ENCODE data around the gene MYOZ2. TPM values are rescaled to one million over a fixed set of nuclear protein-coding genes. Genes with fewer than 3 reads are reported as not detected.

Gene MYOZ2
- total RNA-seq, 4 donors from 2014 or later: 0.20 to 2.3 (median 0.78) TPM

- Histone ChIP-seq H3K4me3 (no peak overlapping the region), H3K9me3 (no peaks in the 10 kb centered on the region), H3K27me3 (no peaks in the 10 kb centered on the region), H3K27ac (peak overlapping the region; percentile 74 to 99 (median 80)), H3K36me3 (no peaks in the 10 kb centered on the region), H3K4me1 (peaks cover 0 to 40% (median 18%) of the 10 kb centered on the region in 3 donors)
- 0 to 8% methylated on average over 1 of the region's 1 CpG for WGBS, 2 donors (ENCODE audit: low coverage in 1 of 2)
- TF ChIP-seq POLR2AphosphoS5 (IDR thresholded peaks at IDR 0.05) (peak; percentile 95), POLR2A (IDR thresholded peaks at IDR 0.05) (no peak), EP300 (IDR thresholded peaks at IDR 0.05) (peak; percentile 67)
- TF ChIP-seq, protein P1, sequence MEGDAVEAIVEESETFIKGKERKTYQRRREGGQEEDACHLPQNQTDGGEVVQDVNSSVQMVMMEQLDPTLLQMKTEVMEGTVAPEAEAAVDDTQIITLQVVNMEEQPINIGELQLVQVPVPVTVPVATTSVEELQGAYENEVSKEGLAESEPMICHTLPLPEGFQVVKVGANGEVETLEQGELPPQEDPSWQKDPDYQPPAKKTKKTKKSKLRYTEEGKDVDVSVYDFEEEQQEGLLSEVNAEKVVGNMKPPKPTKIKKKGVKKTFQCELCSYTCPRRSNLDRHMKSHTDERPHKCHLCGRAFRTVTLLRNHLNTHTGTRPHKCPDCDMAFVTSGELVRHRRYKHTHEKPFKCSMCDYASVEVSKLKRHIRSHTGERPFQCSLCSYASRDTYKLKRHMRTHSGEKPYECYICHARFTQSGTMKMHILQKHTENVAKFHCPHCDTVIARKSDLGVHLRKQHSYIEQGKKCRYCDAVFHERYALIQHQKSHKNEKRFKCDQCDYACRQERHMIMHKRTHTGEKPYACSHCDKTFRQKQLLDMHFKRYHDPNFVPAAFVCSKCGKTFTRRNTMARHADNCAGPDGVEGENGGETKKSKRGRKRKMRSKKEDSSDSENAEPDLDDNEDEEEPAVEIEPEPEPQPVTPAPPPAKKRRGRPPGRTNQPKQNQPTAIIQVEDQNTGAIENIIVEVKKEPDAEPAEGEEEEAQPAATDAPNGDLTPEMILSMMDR (IDR thresholded peaks at IDR 0.05): no peak
- ATAC-seq: peak; percentile 97
Observed at GRCh38 chr4:119189638-119190037, 54.0 kb downstream of the MYOZ2 start.

DNA sequence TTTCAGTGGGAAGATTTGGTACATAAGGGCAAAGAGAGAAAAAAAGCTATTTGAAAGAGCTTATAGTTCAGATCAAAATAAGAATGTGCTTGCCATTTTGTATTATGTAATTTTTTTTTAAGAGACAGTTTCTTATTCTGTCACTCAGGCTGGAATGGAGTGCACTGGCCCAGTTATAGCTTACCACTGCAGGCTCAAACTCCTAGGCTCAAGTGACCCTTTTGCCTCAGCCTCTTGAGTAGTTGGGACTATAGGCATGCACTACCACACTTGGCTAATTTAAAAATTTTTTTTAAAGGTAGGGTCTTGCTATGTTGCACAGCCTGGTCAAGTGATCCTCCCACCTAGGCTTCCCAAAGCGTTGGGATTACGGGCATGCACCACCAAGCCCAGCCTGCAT lies 54.7 kb downstream of the MYOZ2 start:
- H3K27me3 ChIP-seq: no peaks in the 10 kb centered on the region
- peaks cover 0 to 40% (median 18%) of the 10 kb centered on the region in 3 donors for H3K4me1 ChIP-seq
- TF ChIP-seq POLR2AphosphoS5 (IDR thresholded peaks at IDR 0.05): no peak
- TF ChIP-seq, protein P1 (IDR thresholded peaks at IDR 0.05): no peak
- no peak for TF ChIP-seq EP300 (IDR thresholded peaks at IDR 0.05)
- no peak for TF ChIP-seq POLR2A (IDR thresholded peaks at IDR 0.05)
- no peak for ATAC-seq
- H3K27ac ChIP-seq: peak overlapping the region in 3 of 4 donors; percentile 80 to 93 (median 81)
- no CpG with 5 or more reads among the region's 2 CpGs for WGBS, 2 donors (ENCODE audit: low coverage in 1 of 2)
- H3K9me3 ChIP-seq: no peaks in the 10 kb centered on the region
- H3K4me3 ChIP-seq: no peak overlapping the region
- H3K36me3 ChIP-seq: no peaks in the 10 kb centered on the region

GRCh38 chr4:119191505-119191904 lies 55.9 kb downstream of the MYOZ2 start:
- ATAC-seq: no peak
- H3K27me3 ChIP-seq: no peaks in the 10 kb centered on the region
- H3K27ac ChIP-seq: no peak overlapping the region
- no peaks in the 10 kb centered on the region for H3K9me3 ChIP-seq
- 93 to 100% methylated on average over 3 of the region's 3 CpGs for WGBS, 2 donors (ENCODE audit: low coverage in 1 of 2)
- no peak for TF ChIP-seq POLR2AphosphoS5 (IDR thresholded peaks at IDR 0.05)
- no peak for TF ChIP-seq POLR2A (IDR thresholded peaks at IDR 0.05)
- TF ChIP-seq EP300 (IDR thresholded peaks at IDR 0.05): no peak
- TF ChIP-seq, protein P1 (IDR thresholded peaks at IDR 0.05): no peak
- H3K36me3 ChIP-seq: no peaks in the 10 kb centered on the region
- peaks cover 0 to 40% (median 18%) of the 10 kb centered on the region in 3 donors for H3K4me1 ChIP-seq
- no peak overlapping the region for H3K4me3 ChIP-seq

GRCh38 chr4:119197772-119198212 lies 62.2 kb downstream of the MYOZ2 start:
- TF ChIP-seq POLR2A (IDR thresholded peaks at IDR 0.05) (no peak), EP300 (IDR thresholded peaks at IDR 0.05) (no peak), POLR2AphosphoS5 (IDR thresholded peaks at IDR 0.05) (no peak)
- TF ChIP-seq, protein P1 (IDR thresholded peaks at IDR 0.05): no peak
- no peaks in the 10 kb centered on the region for H3K36me3 ChIP-seq
- H3K4me1 ChIP-seq: no peaks in the 10 kb centered on the region
- no peaks in the 10 kb centered on the region for H3K27me3 ChIP-seq
- H3K9me3 ChIP-seq: no peaks in the 10 kb centered on the region
- no peak for ATAC-seq
- 80 to 88% methylated on average over 2 to 10 of the region's 11 CpGs for WGBS, 2 donors (ENCODE audit: low coverage in 1 of 2)
- H3K27ac ChIP-seq: no peak overlapping the region
- H3K4me3 ChIP-seq: no peak overlapping the region

GRCh38 chr4:119204916-119205315 lies 69.3 kb downstream of the MYOZ2 start:
- 45 to 64% methylated on average over 4 of the region's 4 CpGs for WGBS, 2 donors (ENCODE audit: low coverage in 1 of 2)
- no peak overlapping the region for H3K4me3 ChIP-seq
- no peak for ATAC-seq
- H3K36me3 ChIP-seq: no peaks in the 10 kb centered on the region
- no peaks in the 10 kb centered on the region for H3K9me3 ChIP-seq
- H3K4me1 ChIP-seq: peaks cover 9 to 41% (median 12%) of the 10 kb centered on the region in 3 donors
- H3K27ac ChIP-seq: peak overlapping the region; percentile 65 to 71 (median 69)
- H3K27me3 ChIP-seq: no peaks in the 10 kb centered on the region
- TF ChIP-seq, protein P1 (IDR thresholded peaks at IDR 0.05): no peak
- TF ChIP-seq EP300 (IDR thresholded peaks at IDR 0.05) (no peak), POLR2A (IDR thresholded peaks at IDR 0.05) (no peak), POLR2AphosphoS5 (IDR thresholded peaks at IDR 0.05) (no peak)
